ENCODE results near the gene CTNNAL1.
"Not testable (repeated sequence)": the region's sequence is repeated elsewhere in the genome, so short reads cannot be mapped to it uniquely, and the experiment has no call there.

DNA sequence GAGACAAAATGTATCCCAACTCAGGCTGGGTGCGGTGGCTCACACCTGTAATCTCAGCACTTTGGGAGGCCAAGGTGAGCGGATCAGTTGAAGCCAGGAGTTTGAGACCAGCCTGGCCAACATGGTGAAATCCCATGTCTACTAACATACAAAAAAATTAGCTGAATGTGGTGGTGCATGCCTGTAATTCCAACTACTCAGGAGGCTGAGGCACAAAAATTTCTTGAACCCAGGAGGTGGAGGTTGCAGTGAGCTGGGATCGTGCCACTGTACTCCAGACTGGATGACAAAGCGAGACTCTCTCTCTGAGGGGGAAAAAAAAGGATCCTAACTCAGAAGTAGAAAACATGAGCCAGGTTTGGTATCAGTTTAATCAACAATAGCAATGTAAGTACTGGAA, 39.8 kb upstream of the CTNNAL1 start:
- TF ChIP-seq, protein P1, sequence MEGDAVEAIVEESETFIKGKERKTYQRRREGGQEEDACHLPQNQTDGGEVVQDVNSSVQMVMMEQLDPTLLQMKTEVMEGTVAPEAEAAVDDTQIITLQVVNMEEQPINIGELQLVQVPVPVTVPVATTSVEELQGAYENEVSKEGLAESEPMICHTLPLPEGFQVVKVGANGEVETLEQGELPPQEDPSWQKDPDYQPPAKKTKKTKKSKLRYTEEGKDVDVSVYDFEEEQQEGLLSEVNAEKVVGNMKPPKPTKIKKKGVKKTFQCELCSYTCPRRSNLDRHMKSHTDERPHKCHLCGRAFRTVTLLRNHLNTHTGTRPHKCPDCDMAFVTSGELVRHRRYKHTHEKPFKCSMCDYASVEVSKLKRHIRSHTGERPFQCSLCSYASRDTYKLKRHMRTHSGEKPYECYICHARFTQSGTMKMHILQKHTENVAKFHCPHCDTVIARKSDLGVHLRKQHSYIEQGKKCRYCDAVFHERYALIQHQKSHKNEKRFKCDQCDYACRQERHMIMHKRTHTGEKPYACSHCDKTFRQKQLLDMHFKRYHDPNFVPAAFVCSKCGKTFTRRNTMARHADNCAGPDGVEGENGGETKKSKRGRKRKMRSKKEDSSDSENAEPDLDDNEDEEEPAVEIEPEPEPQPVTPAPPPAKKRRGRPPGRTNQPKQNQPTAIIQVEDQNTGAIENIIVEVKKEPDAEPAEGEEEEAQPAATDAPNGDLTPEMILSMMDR (IDR thresholded peaks at IDR 0.05 in 4 of 5, conservative IDR thresholded peaks at IDR 0.05 in 1 of 5), result not testable (repeated sequence)
- TF ChIP-seq POLR2A (IDR thresholded peaks at IDR 0.05), result not testable (repeated sequence)

Measured in gastrocnemius medialis (tissue), 4 donors.